Brain microvascular endothelial cell (primary cell): ENCODE measurements around the gene IGHMBP2.

Experiments used
- DNase-seq: peaks from one replicate; pipeline ENCODE4 v3.0.0-alpha.2; 2020
- H3K27ac ChIP-seq: fragments of 250-450 bp; sonication (Bioruptor Pico); 2 replicates; pipeline ENCODE4 v1.5.1; 2020; ENCODE audit warnings: mild to moderate bottlenecking, moderate library complexity
- H3K27me3 ChIP-seq: fragments of 250-450 bp; sonication (Bioruptor Pico); replicated peaks from 2 replicates; pipeline ENCODE4 v1.5.1; 2020; ENCODE audit warnings: mild to moderate bottlenecking
- H3K36me3 ChIP-seq: fragments of 250-450 bp; sonication (Bioruptor Pico); replicated peaks from 2 replicates; pipeline ENCODE4 v1.5.1; 2020; ENCODE audit warnings: mild to moderate bottlenecking
- H3K4me3 ChIP-seq: 2 replicates; pipeline ENCODE4 v1.5.1; 2011; ENCODE audit warnings: low read depth, mild to moderate bottlenecking, control low read depth, low read length, moderate library complexity
- in situ Hi-C: cut with HindIII; loops from 2 replicates; pipeline ENCODE4 v1.10.0; 2017; ENCODE audit warnings: low sequenced_read_pairs, low pct_ligation_motif_present
- TF ChIP-seq, protein P1 (sequence below): IDR thresholded peaks from 2 replicates; pipeline ENCODE4 v1.5.1; 2011; ENCODE audit warnings: low read depth, mild to moderate bottlenecking, moderate library complexity, low read length, control low read depth, inconsistent platforms; ENCODE audit errors: missing control alignments

IGHMBP2 gene

DNA sequence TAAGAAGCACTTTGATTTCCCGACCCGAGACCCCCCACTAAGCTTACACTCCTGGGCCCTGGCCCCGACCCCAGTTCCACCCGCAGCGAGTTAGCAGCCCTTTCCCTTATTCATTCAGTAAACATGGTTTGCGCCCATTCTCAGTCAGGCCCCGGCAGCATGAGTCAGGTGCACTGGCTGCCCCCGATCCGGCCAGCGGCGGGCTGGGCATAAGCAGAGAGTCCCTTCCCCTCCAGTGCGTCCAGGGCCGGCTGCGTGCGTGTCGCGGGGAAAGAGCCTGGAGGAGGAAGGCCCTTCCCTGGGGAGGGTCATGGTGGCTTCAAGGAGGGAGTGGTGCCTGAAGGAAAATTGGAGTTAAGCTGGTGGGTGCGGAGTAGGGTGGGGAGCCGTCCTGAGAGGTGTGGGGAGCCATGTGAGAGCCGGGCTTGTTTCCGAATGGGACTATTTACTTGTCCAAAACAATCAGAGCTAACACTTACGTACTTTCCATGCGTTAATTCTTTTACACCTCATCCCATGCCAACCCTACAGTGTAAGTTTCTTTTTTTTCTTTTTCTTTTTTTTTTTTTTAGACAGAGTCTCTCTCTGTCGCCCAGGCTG, 657 bp downstream of the IGHMBP2 start:
- TF ChIP-seq, protein P1, sequence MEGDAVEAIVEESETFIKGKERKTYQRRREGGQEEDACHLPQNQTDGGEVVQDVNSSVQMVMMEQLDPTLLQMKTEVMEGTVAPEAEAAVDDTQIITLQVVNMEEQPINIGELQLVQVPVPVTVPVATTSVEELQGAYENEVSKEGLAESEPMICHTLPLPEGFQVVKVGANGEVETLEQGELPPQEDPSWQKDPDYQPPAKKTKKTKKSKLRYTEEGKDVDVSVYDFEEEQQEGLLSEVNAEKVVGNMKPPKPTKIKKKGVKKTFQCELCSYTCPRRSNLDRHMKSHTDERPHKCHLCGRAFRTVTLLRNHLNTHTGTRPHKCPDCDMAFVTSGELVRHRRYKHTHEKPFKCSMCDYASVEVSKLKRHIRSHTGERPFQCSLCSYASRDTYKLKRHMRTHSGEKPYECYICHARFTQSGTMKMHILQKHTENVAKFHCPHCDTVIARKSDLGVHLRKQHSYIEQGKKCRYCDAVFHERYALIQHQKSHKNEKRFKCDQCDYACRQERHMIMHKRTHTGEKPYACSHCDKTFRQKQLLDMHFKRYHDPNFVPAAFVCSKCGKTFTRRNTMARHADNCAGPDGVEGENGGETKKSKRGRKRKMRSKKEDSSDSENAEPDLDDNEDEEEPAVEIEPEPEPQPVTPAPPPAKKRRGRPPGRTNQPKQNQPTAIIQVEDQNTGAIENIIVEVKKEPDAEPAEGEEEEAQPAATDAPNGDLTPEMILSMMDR, result no peak
- in situ Hi-C loops, result no loop called here
- peaks cover 10% of the 10 kb centered on the region for H3K36me3 ChIP-seq
- H3K27me3 ChIP-seq, result no peaks in the 10 kb centered on the region
- H3K27ac ChIP-seq, result peak overlapping the region; percentile 71
- peak; percentile 2 for DNase-seq
- peak overlapping the region; percentile 100 for H3K4me3 ChIP-seq

GRCh38 chr11:68905421-68906360, 2.0 kb downstream of the IGHMBP2 start:
- Histone ChIP-seq H3K4me3 (no peak overlapping the region), H3K27ac (no peak overlapping the region), H3K27me3 (no peaks in the 10 kb centered on the region), H3K36me3 (peaks cover 17% of the 10 kb centered on the region)
- TF ChIP-seq, protein P1, result no peak
- in situ Hi-C loops, result no loop called here
- DNase-seq, result no peak

DNA sequence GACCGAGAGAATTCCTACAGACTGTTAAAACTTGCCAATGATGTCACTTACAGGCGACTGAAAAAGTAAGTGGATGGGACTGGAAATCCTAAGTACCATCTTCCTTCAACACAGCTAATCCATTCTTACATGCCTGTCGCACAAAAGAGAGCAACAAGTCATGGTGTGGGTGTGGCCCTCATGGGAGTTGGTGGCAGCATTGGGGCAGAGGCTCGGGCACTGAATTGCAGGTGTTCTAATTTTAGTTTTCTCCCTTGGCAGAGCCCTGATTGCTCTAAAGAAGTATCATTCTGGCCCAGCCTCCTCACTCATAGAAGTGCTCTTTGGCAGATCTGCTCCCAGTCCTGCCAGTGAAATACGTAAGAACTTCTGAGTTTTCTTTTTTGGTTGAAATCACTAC, 4.6 kb downstream of the IGHMBP2 start:
- TF ChIP-seq, protein P1, result no peak
- in situ Hi-C loops, result no loop called here
- Histone ChIP-seq H3K4me3 (no peak overlapping the region), H3K36me3 (peaks cover 28% of the 10 kb centered on the region), H3K27me3 (no peaks in the 10 kb centered on the region), H3K27ac (no peak overlapping the region)
- no peak for DNase-seq

DNA sequence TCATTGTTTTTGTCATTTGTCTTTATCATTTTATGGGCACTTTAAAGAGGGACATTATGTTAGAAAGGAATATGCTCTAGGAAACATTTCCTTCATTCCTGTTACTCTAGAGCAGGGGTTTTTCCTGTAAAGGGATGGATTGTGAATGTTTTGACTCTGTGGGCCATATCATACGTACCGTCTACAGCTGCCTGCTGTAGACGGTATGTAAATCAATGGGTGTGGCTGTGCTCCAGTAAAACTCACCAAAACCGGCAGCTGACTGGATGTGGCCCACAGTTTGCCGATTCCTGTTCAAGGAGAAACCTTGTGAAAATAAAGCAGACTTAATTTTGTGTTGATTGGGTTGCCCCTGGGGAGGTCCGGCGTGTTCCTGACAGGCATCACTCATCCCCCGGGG, 7.3 kb downstream of the IGHMBP2 start:
- TF ChIP-seq, protein P1, result no peak
- Histone ChIP-seq H3K4me3 (no peak overlapping the region), H3K27ac (no peak overlapping the region), H3K27me3 (no peaks in the 10 kb centered on the region), H3K36me3 (peaks cover 44% of the 10 kb centered on the region)
- in situ Hi-C loops, result no loop called here
- DNase-seq, result no peak

DNA sequence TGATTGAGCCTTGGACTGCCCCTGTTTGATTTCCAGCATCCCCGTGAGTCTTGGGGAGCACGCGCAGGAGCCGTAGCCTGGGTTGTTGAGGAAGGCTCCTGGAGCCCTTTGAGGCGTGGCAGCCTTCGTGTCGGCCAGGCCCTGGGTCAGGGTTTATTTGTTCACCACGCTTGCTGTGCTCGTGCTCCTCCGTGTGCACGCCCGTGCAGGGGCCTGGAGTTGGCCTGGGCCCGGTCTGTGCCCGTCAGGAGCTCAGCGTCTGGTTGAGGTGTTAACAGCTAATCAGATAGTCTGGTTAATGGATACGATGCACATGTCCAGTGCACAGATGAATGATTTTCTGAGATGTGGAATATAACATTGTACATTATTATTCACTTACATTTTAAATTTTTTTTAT, 8.0 kb downstream of the IGHMBP2 start:
- Histone ChIP-seq H3K36me3 (peaks cover 50% of the 10 kb centered on the region), H3K27me3 (no peaks in the 10 kb centered on the region), H3K4me3 (no peak overlapping the region), H3K27ac (no peak overlapping the region)
- in situ Hi-C loops, result no loop called here
- TF ChIP-seq, protein P1, result no peak
- no peak for DNase-seq
